HL-60 (cell line): ENCODE results near the gene UST.

Source experiments
- CTCF ChIP-seq: IDR thresholded peaks from one replicate; pipeline ENCODE4 v1.5.1; 2011; ENCODE audit warnings: low read length, control low read depth, inconsistent platforms; ENCODE audit not compliant: insufficient read depth
- GABPA ChIP-seq: IDR thresholded peaks from 2 replicates; pipeline ENCODE4 v1.6.1; 2012; ENCODE audit warnings: low read depth
- POLR2AphosphoS5 ChIP-seq: IDR thresholded peaks from 2 replicates; pipeline ENCODE4 v1.6.1; 2012; ENCODE audit warnings: low read depth
- REST ChIP-seq: IDR thresholded peaks from 2 replicates; pipeline ENCODE4 v1.6.1; 2012; ENCODE audit warnings: low read depth; ENCODE audit not compliant: insufficient replicate concordance

- TF ChIP-seq REST: no peak
- TF ChIP-seq CTCF: no peak
- no peak for TF ChIP-seq POLR2AphosphoS5
- TF ChIP-seq GABPA: no peak
Measured at GRCh38 chr6:149041953-149042352, 295.1 kb downstream of the UST start.
